ENCODE results near the gene HIPK3. TPM values are rescaled to one million over a fixed set of nuclear protein-coding genes. Genes with fewer than 3 reads are reported as not detected.

The HIPK3 gene
- total and polyA plus RNA-seq, 2 donors (not counting 3 experiments of a cell fraction or from before 2014, with no cell fraction given): 13.3 to 36.1 TPM

GRCh38 chr11:33296695-33297094, 39.5 kb downstream of the HIPK3 start:
- Histone ChIP-seq H3K9ac (replicated peaks; ENCODE audit: extremely low read depth, insufficient read depth, low read length) (no peak overlapping the region), H2AFZ (ENCODE audit: low read depth, low read length) (no peak overlapping the region), H3K4me3 (replicated peaks in 1 of 3; ENCODE audit: insufficient read depth in 1 of 3, low read depth in 1 of 3, low read length in 3 of 3) (no peak overlapping the region), H3K79me2 (ENCODE audit: control insufficient read depth, insufficient read depth, low read length) (peaks cover 72% of the 10 kb centered on the region), H3K9me1 (replicated peaks; ENCODE audit: control insufficient read depth, extremely low read depth, insufficient read depth, low read length) (no peaks in the 10 kb centered on the region), H3K27ac (ENCODE audit: insufficient read depth, low read depth, low read length) (no peak overlapping the region), H3K4me2 (ENCODE audit: insufficient read depth, low read length) (no peak overlapping the region), H4K20me1 (replicated peaks; ENCODE audit: control insufficient read depth, extremely low read depth, insufficient read depth, low read length) (peaks cover 7% of the 10 kb centered on the region), H3K27me3 (ENCODE audit: control insufficient read depth in 2 of 2, insufficient read depth in 2 of 2, low read length in 2 of 2) (no peaks in the 10 kb centered on the region), H3K9me3 (replicated peaks; ENCODE audit: control insufficient read depth, insufficient read depth, low read length) (no peaks in the 10 kb centered on the region), H3K4me1 (ENCODE audit: control insufficient read depth, extremely low read depth, insufficient read depth, low read length) (no peaks in the 10 kb centered on the region), H3K36me3 (ENCODE audit: control insufficient read depth in 2 of 2, extremely low read depth in 1 of 2, insufficient read depth in 2 of 2, low read length in 2 of 2) (no peaks in the 10 kb centered on the region)
- ChIA-PET CTCF (interaction anchor here (0.7 kb wide), 1 partner anchor 110 kb away, joined by 3 read pairs; no protein-coding TSS in a partner anchor), POLR2A (interaction anchor here (0.7 kb wide), 1 partner anchor 509 kb away, joined by 5 read pairs; no protein-coding TSS in a partner anchor)
- DNase-seq (ENCODE audit: low read depth, low spot score) (no peak), FAIRE-seq (no peak)
- intact Hi-C loops (cut with micrococcal nuclease): no loop called here
- dilution Hi-C loops (cut with MboI; ENCODE audit: extremely low pct_ligation_motif_present, low sequenced_read_pairs): no loop called here
- no peak for TF ChIP-seq FOS (IDR thresholded peaks at IDR 0.05; ENCODE audit: borderline replicate concordance, insufficient read depth, low read length)
- no peak for TF ChIP-seq JUN (IDR thresholded peaks at IDR 0.05; ENCODE audit: borderline replicate concordance, insufficient read depth, insufficient read length, low read depth)
- TF ChIP-seq POLR2AphosphoS5 (IDR thresholded peaks at IDR 0.05; ENCODE audit: insufficient read depth, low read depth, low read length): no peak
- TF ChIP-seq GATA2 (IDR thresholded peaks at IDR 0.05; ENCODE audit: insufficient read depth, insufficient read length, low read depth, low read length): no peak
- TF ChIP-seq MYC (IDR thresholded peaks at IDR 0.05; ENCODE audit: low read depth, low read length): no peak
- TF ChIP-seq POLR2A (IDR thresholded peaks at IDR 0.05; ENCODE audit: low read depth, low read length): no peak
- no peak for TF ChIP-seq CTCF (IDR thresholded peaks at IDR 0.05; ENCODE audit: extremely low read depth in 1 of 2, insufficient read depth in 1 of 2, low read depth in 1 of 2, low read length in 2 of 2)
- TF ChIP-seq, protein P1, sequence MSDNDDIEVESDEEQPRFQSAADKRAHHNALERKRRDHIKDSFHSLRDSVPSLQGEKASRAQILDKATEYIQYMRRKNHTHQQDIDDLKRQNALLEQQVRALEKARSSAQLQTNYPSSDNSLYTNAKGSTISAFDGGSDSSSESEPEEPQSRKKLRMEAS (IDR thresholded peaks at IDR 0.05; ENCODE audit: insufficient read depth, insufficient read length): no peak
- TF ChIP-seq EZH2 (IDR thresholded peaks at IDR 0.05; ENCODE audit: borderline replicate concordance, low read depth, low read length, severe bottlenecking): no peak
- no TSS peak for BruUV-seq (replicated peaks)
